Body of pancreas (tissue), 4 donors: ENCODE measurements around the gene FAM185A.

ENCODE experiments used
- CTCF ChIP-seq, 7 experiments: fragments of 450-650 bp in 4 of 7; fragments of 200-600 bp in 3 of 7; sonication (generic) in 3 of 7; IDR thresholded peaks; one replicate each; pipeline ENCODE4 v1.5.1; 2016 to 2019; ENCODE audit warnings: antibody characterized with exemption in 7 of 7
- POLR2A ChIP-seq, 3 donors: fragments of 450-650 bp; IDR thresholded peaks; one replicate each; pipeline ENCODE4 v1.6.1; 2016; ENCODE audit warnings: antibody characterized with exemption in 3 of 3, mild to moderate bottlenecking in 2 of 3

GRCh38 chr7:102833343-102833742 lies 84.5 kb downstream of the FAM185A start:
- TF ChIP-seq POLR2A (IDR thresholded peaks at IDR 0.05) (no peak), CTCF (IDR thresholded peaks at IDR 0.05) (no peak)
